ENCODE data around the gene CNTRL.
A peak's percentile ranks its signal among the peaks of the same experiment; 100 is the strongest.
"Not testable (repeated sequence)": the region's sequence is repeated elsewhere in the genome, so short reads cannot be mapped to it uniquely, and the experiment has no call there.

The CNTRL gene

GRCh38 chr9:121133104-121133816 is 58.5 kb downstream of the CNTRL start:
- DNase-seq: peak; percentile 46 to 81 (median 68)

GRCh38 chr9:121135642-121136041 is 60.9 kb downstream of the CNTRL start:
- no peak for DNase-seq

- no peak for DNase-seq
Measured at GRCh38 chr9:121138561-121138960, 63.8 kb downstream of the CNTRL start.

GRCh38 chr9:121138973-121139372 is 64.2 kb downstream of the CNTRL start:
- no peak for DNase-seq

GRCh38 chr9:121140162-121140561 is 65.4 kb downstream of the CNTRL start:
- DNase-seq: no peak

- DNase-seq: no peak
Measured at GRCh38 chr9:121141306-121141705, 66.6 kb downstream of the CNTRL start.

GRCh38 chr9:121141706-121142105 is 67.0 kb downstream of the CNTRL start:
- no peak for DNase-seq

GRCh38 chr9:121143771-121144170 is 69.0 kb downstream of the CNTRL start:
- DNase-seq: no peak

GRCh38 chr9:121144482-121144881 is 69.7 kb downstream of the CNTRL start:
- DNase-seq: no peak

- no peak for DNase-seq
Measured at GRCh38 chr9:121150188-121150587, 75.4 kb downstream of the CNTRL start.

- DNase-seq: no peak
Measured at GRCh38 chr9:121153642-121154041, 78.9 kb downstream of the CNTRL start.

GRCh38 chr9:121154782-121155181 is 80.0 kb downstream of the CNTRL start:
- no peak for DNase-seq

- no peak for DNase-seq
Measured at GRCh38 chr9:121156263-121156731, 81.5 kb downstream of the CNTRL start.

- DNase-seq: peak in 1 of 6 experiments; percentile 1
Measured at GRCh38 chr9:121157939-121158338, 83.2 kb downstream of the CNTRL start.

GRCh38 chr9:121160025-121160424 is 85.3 kb downstream of the CNTRL start:
- no peak for DNase-seq

- DNase-seq: no peak
Measured at GRCh38 chr9:121168052-121168451, 93.3 kb downstream of the CNTRL start.

GRCh38 chr9:121169094-121169601 is 94.4 kb downstream of the CNTRL start:
- DNase-seq: peak; percentile 10 to 43 (median 32)

- no peak for DNase-seq
Measured at GRCh38 chr9:121171236-121171635, 96.5 kb downstream of the CNTRL start.

GRCh38 chr9:121172726-121173487 is 98.2 kb downstream of the CNTRL start:
- no peak for DNase-seq

- no peak for DNase-seq
Measured at GRCh38 chr9:121173501-121173900, 98.7 kb downstream of the CNTRL start.

- no peak for DNase-seq
Measured at GRCh38 chr9:121178676-121179372, 104.1 kb downstream of the CNTRL start.

GRCh38 chr9:121179373-121179721 is 104.6 kb downstream of the CNTRL start:
- not testable (repeated sequence) for DNase-seq

- no peak for DNase-seq
Measured at GRCh38 chr9:121179930-121180681, 105.4 kb downstream of the CNTRL start.
